Type B pancreatic cell (in vitro differentiated cells): ENCODE data around the gene CDC42BPB. TPM values are rescaled to one million over a fixed set of nuclear protein-coding genes. Genes with fewer than 3 reads are reported as not detected.
"Not testable (repeated sequence)": the region's sequence is repeated elsewhere in the genome, so short reads cannot be mapped to it uniquely, and the experiment has no call there.

Experiments used
- DNase-seq: peaks from one replicate; pipeline ENCODE4 v3.0.0; 2021; ENCODE audit warnings: mixed read lengths; ENCODE audit not compliant: unreplicated experiment; ENCODE audit errors: extremely low spot score
- H3K27ac Mint-ChIP-seq: 2 replicates; pipeline ENCODE4 v1.8.0; 2021; ENCODE audit warnings: mild to moderate bottlenecking, mixed read lengths
- H3K27me3 Mint-ChIP-seq: 2 replicates; pipeline ENCODE4 v1.8.0; 2021; ENCODE audit warnings: mixed read lengths
- H3K36me3 Mint-ChIP-seq: 2 replicates; pipeline ENCODE4 v1.8.0; 2021; ENCODE audit warnings: mixed read lengths
- H3K4me1 Mint-ChIP-seq: one replicate; pipeline ENCODE4 v1.8.0; 2021; ENCODE audit warnings: mixed read lengths; ENCODE audit not compliant: unreplicated experiment
- H3K4me3 Mint-ChIP-seq: 2 replicates; pipeline ENCODE4 v1.8.0; 2021; ENCODE audit warnings: mild to moderate bottlenecking, mixed read lengths
- H3K9me3 Mint-ChIP-seq: 2 replicates; pipeline ENCODE4 v1.8.0; 2021; ENCODE audit warnings: mixed read lengths
- CTCF ChIP-seq: fragments of 200-600 bp; sonication (generic); conservative IDR thresholded peaks from 2 replicates; pipeline ENCODE4 v1.5.0; 2021; ENCODE audit warnings: antibody characterized with exemption, mild to moderate bottlenecking
- total RNA-seq: library from RNA; stranded (reverse); gene quantifications from 2 replicates; pipeline ENCODE4 v1.2.1, GENCODE V29; 2021; ENCODE audit warnings: low replicate concordance

The CDC42BPB gene
- total RNA-seq, 1 donor from 2014 or later = 88.6 TPM

GRCh38 chr14:103028161-103028767 lies 29.1 kb downstream of the CDC42BPB start:
- H3K4me1 Mint-ChIP-seq = peaks cover 17% of the 10 kb centered on the region
- H3K27me3 Mint-ChIP-seq = no peaks in the 10 kb centered on the region
- TF ChIP-seq CTCF = no peak
- peaks cover 4% of the 10 kb centered on the region for H3K9me3 Mint-ChIP-seq
- peaks cover 11% of the 10 kb centered on the region for H3K36me3 Mint-ChIP-seq
- DNase-seq = no peak
- H3K27ac Mint-ChIP-seq = no peak overlapping the region
- no peak overlapping the region for H3K4me3 Mint-ChIP-seq

- Mint-ChIP-seq H3K9me3 (peaks cover 4% of the 10 kb centered on the region), H3K4me3 (no peak overlapping the region), H3K27ac (no peak overlapping the region), H3K4me1 (peaks cover 23% of the 10 kb centered on the region), H3K27me3 (no peaks in the 10 kb centered on the region), H3K36me3 (peaks cover 11% of the 10 kb centered on the region)
- no peak for DNase-seq
- no peak for TF ChIP-seq CTCF
These were observed 29.9 kb downstream of the CDC42BPB start for GRCh38 chr14:103027451-103027850.

GRCh38 chr14:103026988-103027387 lies 30.4 kb downstream of the CDC42BPB start:
- H3K27ac Mint-ChIP-seq = no peak overlapping the region
- no peak for TF ChIP-seq CTCF
- no peak overlapping the region for H3K4me3 Mint-ChIP-seq
- peaks cover 4% of the 10 kb centered on the region for H3K9me3 Mint-ChIP-seq
- H3K4me1 Mint-ChIP-seq = peaks cover 24% of the 10 kb centered on the region
- no peak for DNase-seq
- peaks cover 11% of the 10 kb centered on the region for H3K36me3 Mint-ChIP-seq
- H3K27me3 Mint-ChIP-seq = no peaks in the 10 kb centered on the region

- H3K36me3 Mint-ChIP-seq = peaks cover 11% of the 10 kb centered on the region
- H3K27ac Mint-ChIP-seq = peak overlapping the region; percentile 78
- not testable (repeated sequence) for H3K27me3 Mint-ChIP-seq, DNase-seq, H3K4me3 Mint-ChIP-seq, H3K9me3 Mint-ChIP-seq
- H3K4me1 Mint-ChIP-seq = peaks cover 31% of the 10 kb centered on the region
These were observed 31.2 kb downstream of the CDC42BPB start for GRCh38 chr14:103026196-103026595.

- Mint-ChIP-seq H3K27me3 (no peaks in the 10 kb centered on the region), H3K4me1 (peaks cover 41% of the 10 kb centered on the region), H3K36me3 (peaks cover 14% of the 10 kb centered on the region), H3K27ac (peak overlapping the region; percentile 23), H3K4me3 (no peak overlapping the region), H3K9me3 (peaks cover 4% of the 10 kb centered on the region)
- TF ChIP-seq CTCF = no peak
- no peak for DNase-seq
These were observed 33.4 kb downstream of the CDC42BPB start for GRCh38 chr14:103023881-103024473.

GRCh38 chr14:103022685-103023044 lies 34.7 kb downstream of the CDC42BPB start:
- no peak for DNase-seq
- Mint-ChIP-seq H3K27me3 (no peaks in the 10 kb centered on the region), H3K4me1 (peaks cover 49% of the 10 kb centered on the region), H3K9me3 (peaks cover 4% of the 10 kb centered on the region), H3K36me3 (peaks cover 21% of the 10 kb centered on the region), H3K4me3 (no peak overlapping the region), H3K27ac (peak overlapping the region; percentile 68)
- TF ChIP-seq CTCF = no peak
